Epithelial cell of esophagus (primary cell): ENCODE measurements around the gene KRT77.
"Not testable (repeated sequence)": the region's sequence is repeated elsewhere in the genome, so short reads cannot be mapped to it uniquely, and the experiment has no call there.

ENCODE experiments used
- DNase-seq: peaks from one replicate; pipeline ENCODE4 v3.0.0; 2010; ENCODE audit warnings: low read depth
- H3K4me3 ChIP-seq: 2 replicates; pipeline ENCODE4 v1.5.1; 2011; ENCODE audit warnings: mild to moderate bottlenecking, low read length, control low read depth
- TF ChIP-seq, protein P1 (sequence below): IDR thresholded peaks from 2 replicates; pipeline ENCODE4 v1.5.1; 2011; ENCODE audit warnings: low read depth, mild to moderate bottlenecking, low read length, control low read depth, inconsistent platforms; ENCODE audit not compliant: insufficient read depth; ENCODE audit errors: missing control alignments

KRT77 gene

DNA sequence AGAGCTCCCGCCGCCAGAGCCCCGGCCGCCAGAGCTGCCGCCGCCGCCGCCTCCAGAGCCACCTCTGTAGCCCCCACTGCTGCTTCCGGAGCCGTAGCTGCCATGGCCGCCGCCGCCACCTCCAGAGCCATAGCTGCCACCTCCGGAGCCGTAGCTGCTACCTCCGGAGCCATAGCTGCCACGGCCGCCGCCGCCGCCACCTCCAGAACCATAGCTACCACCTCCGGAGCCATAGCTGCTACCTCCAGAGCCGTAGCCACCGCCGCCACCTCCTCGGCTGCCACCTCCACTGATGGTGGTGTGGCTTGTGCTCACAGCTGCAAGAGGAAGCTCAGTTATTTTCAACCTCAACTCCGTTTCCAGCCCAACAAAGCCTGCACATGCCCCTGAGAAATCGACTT lies 28.0 kb downstream of the KRT77 start:
- no peak overlapping the region for H3K4me3 ChIP-seq
- DNase-seq = no peak
- TF ChIP-seq, protein P1, sequence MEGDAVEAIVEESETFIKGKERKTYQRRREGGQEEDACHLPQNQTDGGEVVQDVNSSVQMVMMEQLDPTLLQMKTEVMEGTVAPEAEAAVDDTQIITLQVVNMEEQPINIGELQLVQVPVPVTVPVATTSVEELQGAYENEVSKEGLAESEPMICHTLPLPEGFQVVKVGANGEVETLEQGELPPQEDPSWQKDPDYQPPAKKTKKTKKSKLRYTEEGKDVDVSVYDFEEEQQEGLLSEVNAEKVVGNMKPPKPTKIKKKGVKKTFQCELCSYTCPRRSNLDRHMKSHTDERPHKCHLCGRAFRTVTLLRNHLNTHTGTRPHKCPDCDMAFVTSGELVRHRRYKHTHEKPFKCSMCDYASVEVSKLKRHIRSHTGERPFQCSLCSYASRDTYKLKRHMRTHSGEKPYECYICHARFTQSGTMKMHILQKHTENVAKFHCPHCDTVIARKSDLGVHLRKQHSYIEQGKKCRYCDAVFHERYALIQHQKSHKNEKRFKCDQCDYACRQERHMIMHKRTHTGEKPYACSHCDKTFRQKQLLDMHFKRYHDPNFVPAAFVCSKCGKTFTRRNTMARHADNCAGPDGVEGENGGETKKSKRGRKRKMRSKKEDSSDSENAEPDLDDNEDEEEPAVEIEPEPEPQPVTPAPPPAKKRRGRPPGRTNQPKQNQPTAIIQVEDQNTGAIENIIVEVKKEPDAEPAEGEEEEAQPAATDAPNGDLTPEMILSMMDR = no peak

DNA sequence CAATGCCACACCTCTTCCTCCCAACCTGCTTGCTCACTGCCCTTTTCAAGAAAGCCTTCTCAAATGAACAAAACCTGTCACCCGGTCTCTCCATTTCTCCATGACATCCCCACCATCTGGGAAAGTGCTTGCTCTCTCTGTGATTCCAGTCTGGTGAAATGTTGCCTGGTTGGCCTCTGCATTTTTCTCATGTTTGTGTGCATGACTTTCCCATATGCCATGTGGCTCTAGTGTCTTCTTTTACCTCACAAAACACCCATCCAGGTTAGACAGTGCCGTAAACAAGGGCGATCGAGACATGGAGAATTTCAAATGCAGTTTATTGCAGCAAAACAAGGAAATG lies 28.9 kb downstream of the KRT77 start:
- TF ChIP-seq, protein P1 = no peak
- no peak overlapping the region for H3K4me3 ChIP-seq
- peak; percentile 7 for DNase-seq

DNA sequence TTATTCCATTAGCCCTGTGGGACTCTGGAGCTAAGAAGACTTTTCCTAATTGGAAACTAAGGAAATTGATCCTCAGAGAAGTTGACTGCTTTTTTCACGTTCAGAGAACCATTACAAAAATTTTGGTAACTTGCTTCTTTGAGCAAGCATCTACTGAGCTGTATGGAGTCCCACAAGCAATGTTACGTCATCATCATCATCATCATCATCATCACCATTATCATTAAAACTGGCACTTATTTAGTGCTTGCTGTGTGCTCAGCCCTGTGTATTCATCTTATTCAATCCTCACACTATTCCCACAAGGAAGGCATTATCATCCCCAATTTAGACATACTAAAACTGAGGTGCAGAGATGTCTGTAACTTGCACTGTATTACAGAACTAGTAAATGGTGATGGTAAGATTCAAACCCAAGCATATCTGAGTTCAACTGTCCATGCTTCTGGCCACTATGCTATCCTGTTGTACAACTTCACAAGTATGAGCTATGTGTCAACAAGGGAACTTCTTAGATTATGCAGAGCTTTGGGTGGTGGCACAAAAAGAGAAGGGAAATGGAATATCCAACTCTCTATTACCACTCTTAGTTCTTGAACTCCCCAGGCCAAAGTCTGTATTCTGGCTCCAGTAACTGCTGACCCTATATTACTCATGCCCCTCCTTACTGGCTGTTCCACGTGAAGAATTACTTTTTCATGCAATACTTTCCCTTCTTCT lies 29.5 kb downstream of the KRT77 start:
- DNase-seq = no peak
- TF ChIP-seq, protein P1 = no peak

DNA sequence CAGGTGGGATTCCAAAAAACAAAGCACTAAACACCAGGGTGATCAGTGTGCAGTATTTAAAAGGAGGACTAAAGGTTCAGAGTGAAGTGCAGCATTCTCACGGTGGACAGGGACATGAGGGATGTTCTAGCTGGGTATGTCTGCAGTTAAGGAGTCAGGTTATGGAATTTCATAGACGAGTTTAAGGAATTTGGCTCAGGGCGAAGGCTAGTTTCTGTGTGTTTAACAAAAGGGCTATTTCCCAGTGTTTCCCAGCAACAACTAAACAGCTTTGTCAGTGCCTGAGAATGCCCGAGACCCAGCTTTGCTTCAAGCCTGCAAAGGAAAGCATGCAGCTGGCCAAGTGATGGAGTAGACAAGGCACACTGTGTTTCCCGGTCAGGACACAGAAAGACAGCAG lies 30.1 kb downstream of the KRT77 start:
- TF ChIP-seq, protein P1 = no peak
- no peak for DNase-seq
- no peak overlapping the region for H3K4me3 ChIP-seq

More for the DNA sequence above, 29.5 kb downstream of the KRT77 start:
- H3K4me3 ChIP-seq = no peak overlapping the region

DNA sequence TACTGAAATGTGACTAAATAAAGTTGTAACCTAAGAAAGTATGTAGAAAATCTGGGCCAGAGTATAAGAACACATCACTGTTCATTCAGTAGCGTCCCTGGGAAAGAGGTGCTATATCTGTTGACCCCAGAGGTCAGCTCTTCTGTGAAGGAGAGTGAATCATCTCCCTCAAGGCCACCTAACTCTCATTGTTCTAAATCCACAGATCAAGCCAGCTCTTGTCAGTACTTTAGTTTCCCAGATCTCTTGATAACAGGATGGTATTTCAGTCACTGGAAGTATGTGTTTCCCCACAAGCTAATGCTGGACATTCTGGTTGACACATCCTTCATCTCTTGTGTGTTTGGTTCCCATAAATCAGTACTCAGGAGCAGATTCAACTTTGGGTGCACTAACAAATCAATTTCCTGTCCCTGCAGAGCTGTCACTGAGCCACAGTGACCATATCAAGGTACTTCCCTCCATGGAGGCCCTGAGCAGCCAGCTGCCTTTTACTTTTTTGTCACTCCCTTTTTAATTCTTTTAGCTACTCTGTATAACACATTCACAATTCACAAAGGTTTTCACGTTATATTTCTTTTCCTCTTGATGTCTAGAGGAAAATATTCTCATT lies 30.9 kb downstream of the KRT77 start:
- DNase-seq = peak; percentile 82
- TF ChIP-seq, protein P1 = no peak
- no peak overlapping the region for H3K4me3 ChIP-seq

DNA sequence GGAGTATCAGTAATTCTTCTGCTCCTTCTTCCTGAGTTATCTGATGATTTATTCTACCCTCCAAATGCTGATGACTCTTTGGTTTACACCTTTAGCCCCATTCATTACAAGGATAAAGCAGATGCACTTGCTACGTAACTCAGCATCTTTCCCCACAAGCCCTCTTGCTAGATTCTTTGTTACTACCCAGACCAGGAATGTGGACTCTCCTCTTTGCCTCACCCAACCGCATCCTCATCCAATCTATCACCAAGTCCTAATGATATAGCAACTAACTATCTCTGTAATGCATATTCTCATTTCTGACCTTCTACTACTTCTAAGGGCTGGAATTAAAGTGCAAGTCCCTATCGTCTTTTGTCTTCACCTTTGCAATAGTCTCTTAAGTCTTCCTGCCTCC lies 32.4 kb downstream of the KRT77 start:
- TF ChIP-seq, protein P1 = no peak
- peak; percentile 88 for DNase-seq
- no peak overlapping the region for H3K4me3 ChIP-seq

DNA sequence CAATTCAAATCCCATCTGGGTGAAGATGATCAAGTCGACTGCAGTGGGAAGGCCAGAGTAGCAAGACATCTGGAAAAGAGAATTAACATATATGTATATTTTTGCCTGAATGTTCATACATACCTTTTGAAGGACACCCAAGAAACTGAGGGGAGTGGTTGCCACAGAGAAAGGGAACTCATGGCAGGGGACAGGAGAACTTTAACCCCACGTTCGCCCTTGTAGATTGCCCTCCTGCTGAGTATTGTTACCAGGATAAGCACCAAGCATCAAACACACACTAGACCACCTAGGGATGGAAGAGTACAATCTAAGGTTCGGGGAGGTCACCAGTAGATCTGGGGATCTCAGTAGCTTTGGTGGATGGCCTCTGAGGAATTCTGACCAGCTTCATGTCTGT lies 32.8 kb downstream of the KRT77 start:
- H3K4me3 ChIP-seq = no peak overlapping the region
- TF ChIP-seq, protein P1 = no peak
- no peak for DNase-seq

DNA sequence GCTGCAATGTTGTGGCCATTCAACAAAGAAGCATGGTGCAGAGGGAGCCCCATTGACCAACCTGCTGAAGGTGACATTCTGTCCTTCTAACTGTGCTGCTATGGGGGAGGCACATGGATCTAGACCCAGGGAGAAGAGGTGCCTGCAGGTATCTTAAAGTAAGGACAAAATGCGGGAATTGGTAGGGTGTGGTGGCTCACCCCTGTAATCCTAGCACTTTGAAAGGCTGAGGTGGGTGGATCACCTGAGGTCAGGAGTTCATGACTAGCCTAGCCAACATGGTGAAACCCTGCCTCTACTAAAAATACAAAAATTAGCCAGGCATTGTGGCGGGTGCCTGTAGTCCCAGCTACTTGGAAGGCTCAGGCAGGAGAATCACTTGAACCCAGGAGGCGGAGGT lies 33.4 kb downstream of the KRT77 start:
- H3K4me3 ChIP-seq, DNase-seq: not testable (repeated sequence)
